ENCODE results near the gene TVP23A. TPM values are rescaled to one million over a fixed set of nuclear protein-coding genes. Genes with fewer than 3 reads are reported as not detected.

Gene TVP23A
- polyA plus RNA-seq, 1 of the 3 experiments (the other 2 are of a cell fraction) = 0.35 TPM

GRCh38 chr16:10812312-10813098, 6.1 kb downstream of the TVP23A start:
- 71% methylated on average over 6 of the region's 6 CpGs for WGBS (ENCODE audit: low lambda C conversion rate)
- CTCF ChIA-PET = no interaction called here

More at GRCh38 chr16:10812312-10813098, 6.1 kb downstream of the TVP23A start:
- Histone ChIP-seq H4K20me1 (ENCODE audit: insufficient read depth) (no peaks in the 10 kb centered on the region), H3K9ac (no peak overlapping the region), H3K27ac (ENCODE audit: low read depth in 2 of 2, low read length in 1 of 2) (no peak overlapping the region), H2AFZ (ENCODE audit: low read depth) (no peak overlapping the region), H3F3A (replicated peaks; ENCODE audit: insufficient read depth) (no peaks in the 10 kb centered on the region), H3K27me3 (ENCODE audit: insufficient read depth) (no peaks in the 10 kb centered on the region), H3K4me1 (ENCODE audit: control insufficient read depth in 1 of 2, insufficient read depth in 2 of 2, low read depth in 1 of 2, low read length in 1 of 2) (peaks cover 0 to 12% of the 10 kb centered on the region in 2 experiments; a peak in 1 of 4 replicates), H3K9me2 (no peaks in the 10 kb centered on the region), H3K36me3 (replicated peaks in 1 of 2; ENCODE audit: control insufficient read depth in 1 of 2, insufficient read depth in 2 of 2, low read length in 1 of 2) (no peaks in the 10 kb centered on the region), H3K4me3 (ENCODE audit: low read depth in 2 of 2, low read length in 1 of 2) (no peak overlapping the region), H3K9me3 (no peaks in the 10 kb centered on the region), H3K79me2 (ENCODE audit: insufficient read depth) (no peaks in the 10 kb centered on the region), H3K4me2 (no peak overlapping the region)
- DNase-seq = no peak
- POLR2A ChIA-PET = no interaction called here
- TF ChIP-seq SIN3A (IDR thresholded peaks at IDR 0.05; ENCODE audit: borderline replicate concordance, low read depth, low read length) = no peak
- TF ChIP-seq FOSL2 (IDR thresholded peaks at IDR 0.05; ENCODE audit: borderline replicate concordance, low read depth) = no peak
- TF ChIP-seq MEF2A (IDR thresholded peaks at IDR 0.05; ENCODE audit: borderline replicate concordance, low read depth) = no peak
- TF ChIP-seq ELF1 (IDR thresholded peaks at IDR 0.05) = no peak
- TF ChIP-seq IRF3 (IDR thresholded peaks at IDR 0.05; ENCODE audit: low read depth, low read length) = no peak
- TF ChIP-seq YY1 (IDR thresholded peaks at IDR 0.05; ENCODE audit: low read depth) = no peak
- no peak for TF ChIP-seq POLR2AphosphoS5 (IDR thresholded peaks at IDR 0.05; ENCODE audit: low read depth, low read length)
- TF ChIP-seq CHD2 (IDR thresholded peaks at IDR 0.05; ENCODE audit: low read length, partially characterized antibody) = no peak
- no peak for TF ChIP-seq CTCF (IDR thresholded peaks at IDR 0.05)
- no peak for TF ChIP-seq PBX3 (IDR thresholded peaks at IDR 0.05)
- no peak for TF ChIP-seq TEAD4 (IDR thresholded peaks at IDR 0.05; ENCODE audit: borderline replicate concordance, insufficient read depth)
- no peak for TF ChIP-seq RAD21 (IDR thresholded peaks at IDR 0.05; ENCODE audit: low read length)
- TF ChIP-seq RFX5 (IDR thresholded peaks at IDR 0.05; ENCODE audit: low read length) = no peak
- TF ChIP-seq GATA2 (CRISPR knock-in tag; IDR thresholded peaks at IDR 0.05) = no peak
- no peak for TF ChIP-seq SMC3 (IDR thresholded peaks at IDR 0.05; ENCODE audit: low read depth, low read length)
- no peak for TF ChIP-seq USF2 (IDR thresholded peaks at IDR 0.05; ENCODE audit: borderline replicate concordance, low read depth, low read length)
- TF ChIP-seq REST (IDR thresholded peaks at IDR 0.05; ENCODE audit: low read depth, low read length) = no peak
- TF ChIP-seq FOXM1 (IDR thresholded peaks at IDR 0.05; ENCODE audit: low read depth) = no peak
